HepG2 (cell line): Measurements from ENCODE around the gene PLEKHN1. TPM values are rescaled to one million over a fixed set of nuclear protein-coding genes. Genes with fewer than 3 reads are reported as not detected.

Experiments
- ATF7-NPFF ChIP-seq: sonication (generic); formaldehyde crosslinking; IDR thresholded peaks from 2 replicates; pipeline ENCODE4 v1.8.1; 2023; ENCODE audit warnings: mild to moderate bottlenecking, low read depth, missing genetic modification reagents, moderate library complexity
- FOXP1 ChIP-seq, 2 experiments: fragments of 450-650 bp in 1 of 2; IDR thresholded peaks; 2 replicates each; pipeline ENCODE4 v1.6.1; 2017 to 2018; ENCODE audit warnings: antibody characterized with exemption in 1 of 2
- HIC2 ChIP-seq: sonication (generic); formaldehyde crosslinking; IDR thresholded peaks from 2 replicates; pipeline ENCODE4 v1.9.0; 2022; ENCODE audit warnings: low read depth, missing genetic modification reagents
- REXO4 ChIP-seq: sonication (generic); formaldehyde crosslinking; IDR thresholded peaks from 2 replicates; pipeline ENCODE4 v1.8.0; 2022; ENCODE audit warnings: missing genetic modification reagents, mild to moderate bottlenecking, borderline replicate concordance
- SIN3A ChIP-seq: IDR thresholded peaks from 2 replicates; pipeline ENCODE4 v1.6.1; 2011; ENCODE audit warnings: low read depth, mild to moderate bottlenecking, control low read depth, low read length, borderline replicate concordance
- TEAD2 ChIP-seq: sonication (generic); formaldehyde crosslinking; IDR thresholded peaks from 2 replicates; pipeline ENCODE4 v1.9.0; 2021; ENCODE audit warnings: missing genetic modification reagents
- ZMYM2 ChIP-seq: sonication (generic); formaldehyde crosslinking; IDR thresholded peaks from 2 replicates; pipeline ENCODE4 v1.8.0; 2022; ENCODE audit warnings: mild to moderate bottlenecking, missing genetic modification reagents
- ZNF296 ChIP-seq: sonication (generic); formaldehyde crosslinking; conservative IDR thresholded peaks from 2 replicates; pipeline ENCODE4 v1.5.0; 2020; ENCODE audit warnings: mild to moderate bottlenecking, missing genetic modification reagents
- ZNF337 ChIP-seq: sonication (generic); formaldehyde crosslinking; IDR thresholded peaks from 2 replicates; pipeline ENCODE4 v1.5.1; 2020; ENCODE audit warnings: missing genetic modification reagents, low read depth, mild to moderate bottlenecking, borderline replicate concordance
- ZNF556 ChIP-seq: sonication (generic); formaldehyde crosslinking; IDR thresholded peaks from 2 replicates; pipeline ENCODE4 v1.4.0; 2020; ENCODE audit warnings: mild to moderate bottlenecking, missing genetic modification reagents, borderline replicate concordance
- ZNF569 ChIP-seq: sonication (generic); formaldehyde crosslinking; IDR thresholded peaks from 2 replicates; pipeline ENCODE4 v1.5.0; 2020; ENCODE audit warnings: mild to moderate bottlenecking, missing genetic modification reagents, moderate library complexity, borderline replicate concordance
- polyA plus RNA-seq, 8 experiments: library from polyadenylated mRNA; depleted of rRNA in 3 of 8; stranded (reverse) in 7 of 8; unstranded in 1 of 8; fragments of >200 nt; fragmentation: Illumina TruSeq in 4 of 8; extraction: Trizol in 4 of 8; gene quantifications; 2 replicates each; pipeline versions ENCODE4 v1.2.1 to v1.2.3, GENCODE V29; 2011 to 2016; ENCODE audit warnings: low read depth in 4 of 8, missing spikeins in 1 of 8, mixed read lengths in 1 of 8; ENCODE audit not compliant: insufficient read depth in 1 of 8
- total RNA-seq, 5 experiments: library from RNA; depleted of rRNA; stranded (reverse); fragments of >200 nt; fragmentation: Illumina TruSeq; extraction: Trizol; gene quantifications; 2 replicates each; pipeline ENCODE4 v1.2.3, GENCODE V29; 2016; ENCODE audit warnings: low read depth in 1 of 5
- TF ChIP-seq, protein P1 (sequence below): sonication (generic); formaldehyde crosslinking; IDR thresholded peaks from 2 replicates; pipeline ENCODE4 v1.4.0; 2020; ENCODE audit warnings: missing genetic modification reagents
- TF ChIP-seq, protein P2 (sequence below): sonication (generic); formaldehyde crosslinking; IDR thresholded peaks from 2 replicates; pipeline ENCODE4; 2020; ENCODE audit warnings: missing genetic modification reagents, mild to moderate bottlenecking, borderline replicate concordance

Gene PLEKHN1
- total and polyA plus RNA-seq, 2 of the 13 experiments (the other 11 are each of a cell fraction or from before 2014, with no cell fraction given) = 0.42 to 0.58 TPM

DNA sequence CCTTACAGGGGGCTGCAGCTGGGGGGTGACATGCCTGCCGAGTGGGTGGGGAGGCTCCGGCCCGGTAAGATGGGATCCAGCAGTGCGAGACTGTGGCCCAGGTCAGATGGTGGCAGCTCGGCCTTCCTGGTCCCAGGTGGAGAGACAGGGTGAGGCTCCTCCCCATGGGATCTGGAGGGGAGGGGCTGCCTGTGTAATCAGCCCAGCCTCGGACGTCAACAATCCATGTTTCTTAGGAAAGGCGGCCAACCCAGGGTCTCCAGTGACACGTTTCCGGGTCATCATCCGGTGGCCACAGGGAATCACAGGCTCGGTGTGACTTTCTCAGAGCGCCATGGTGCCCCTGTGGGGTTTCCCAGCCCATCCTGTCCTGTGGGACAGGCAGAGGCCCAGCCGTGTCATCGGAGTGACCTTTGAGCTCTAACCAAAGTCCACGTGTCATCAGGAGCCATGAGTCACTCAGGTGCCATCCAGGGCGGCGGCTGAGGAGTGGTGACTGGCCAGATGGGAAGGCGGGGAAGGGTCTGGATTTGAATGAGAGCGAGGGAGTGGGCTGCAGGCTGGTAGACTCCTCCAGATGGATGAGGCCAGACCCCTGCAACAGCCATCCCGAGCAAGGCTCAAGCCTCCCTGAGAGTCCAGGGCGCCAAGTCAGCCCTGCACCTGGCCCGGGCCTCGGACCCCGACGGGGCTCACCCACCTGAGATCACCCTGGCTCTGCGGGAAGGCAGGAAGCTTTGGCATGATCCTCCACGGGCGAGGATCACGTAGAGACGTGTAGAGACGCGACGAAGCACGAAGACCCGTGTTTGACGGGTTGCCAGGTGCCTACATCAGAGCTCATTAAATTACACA is 40.2 kb downstream of the PLEKHN1 start (continued):
- TF ChIP-seq, protein P1, sequence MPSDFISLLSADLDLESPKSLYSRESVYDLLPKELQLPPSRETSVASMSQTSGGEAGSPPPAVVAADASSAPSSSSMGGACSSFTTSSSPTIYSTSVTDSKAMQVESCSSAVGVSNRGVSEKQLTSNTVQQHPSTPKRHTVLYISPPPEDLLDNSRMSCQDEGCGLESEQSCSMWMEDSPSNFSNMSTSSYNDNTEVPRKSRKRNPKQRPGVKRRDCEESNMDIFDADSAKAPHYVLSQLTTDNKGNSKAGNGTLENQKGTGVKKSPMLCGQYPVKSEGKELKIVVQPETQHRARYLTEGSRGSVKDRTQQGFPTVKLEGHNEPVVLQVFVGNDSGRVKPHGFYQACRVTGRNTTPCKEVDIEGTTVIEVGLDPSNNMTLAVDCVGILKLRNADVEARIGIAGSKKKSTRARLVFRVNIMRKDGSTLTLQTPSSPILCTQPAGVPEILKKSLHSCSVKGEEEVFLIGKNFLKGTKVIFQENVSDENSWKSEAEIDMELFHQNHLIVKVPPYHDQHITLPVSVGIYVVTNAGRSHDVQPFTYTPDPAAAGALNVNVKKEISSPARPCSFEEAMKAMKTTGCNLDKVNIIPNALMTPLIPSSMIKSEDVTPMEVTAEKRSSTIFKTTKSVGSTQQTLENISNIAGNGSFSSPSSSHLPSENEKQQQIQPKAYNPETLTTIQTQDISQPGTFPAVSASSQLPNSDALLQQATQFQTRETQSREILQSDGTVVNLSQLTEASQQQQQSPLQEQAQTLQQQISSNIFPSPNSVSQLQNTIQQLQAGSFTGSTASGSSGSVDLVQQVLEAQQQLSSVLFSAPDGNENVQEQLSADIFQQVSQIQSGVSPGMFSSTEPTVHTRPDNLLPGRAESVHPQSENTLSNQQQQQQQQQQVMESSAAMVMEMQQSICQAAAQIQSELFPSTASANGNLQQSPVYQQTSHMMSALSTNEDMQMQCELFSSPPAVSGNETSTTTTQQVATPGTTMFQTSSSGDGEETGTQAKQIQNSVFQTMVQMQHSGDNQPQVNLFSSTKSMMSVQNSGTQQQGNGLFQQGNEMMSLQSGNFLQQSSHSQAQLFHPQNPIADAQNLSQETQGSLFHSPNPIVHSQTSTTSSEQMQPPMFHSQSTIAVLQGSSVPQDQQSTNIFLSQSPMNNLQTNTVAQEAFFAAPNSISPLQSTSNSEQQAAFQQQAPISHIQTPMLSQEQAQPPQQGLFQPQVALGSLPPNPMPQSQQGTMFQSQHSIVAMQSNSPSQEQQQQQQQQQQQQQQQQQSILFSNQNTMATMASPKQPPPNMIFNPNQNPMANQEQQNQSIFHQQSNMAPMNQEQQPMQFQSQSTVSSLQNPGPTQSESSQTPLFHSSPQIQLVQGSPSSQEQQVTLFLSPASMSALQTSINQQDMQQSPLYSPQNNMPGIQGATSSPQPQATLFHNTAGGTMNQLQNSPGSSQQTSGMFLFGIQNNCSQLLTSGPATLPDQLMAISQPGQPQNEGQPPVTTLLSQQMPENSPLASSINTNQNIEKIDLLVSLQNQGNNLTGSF (CRISPR knock-in tag) = peak; percentile 57; the same call in 1 of the 2 replicates
- no peak for TF ChIP-seq REXO4 (CRISPR knock-in tag)
- TF ChIP-seq TEAD2 (CRISPR knock-in tag) = 0 out of 2 replicates have a peak, but pooled peaks have one; percentile 45
- peak; percentile 73; the same call in 1 of the 2 replicates for TF ChIP-seq ATF7-NPFF (CRISPR knock-in tag)
- TF ChIP-seq ZNF296 (CRISPR knock-in tag) = peak; percentile 93; the same call in 1 of the 2 replicates
- TF ChIP-seq HIC2 (CRISPR knock-in tag) = peak; percentile 82
- peak; percentile 61; the same call in 1 of the 2 replicates for TF ChIP-seq ZNF569 (CRISPR knock-in tag)
- no peak for TF ChIP-seq FOXP1 (IDR thresholded peaks at IDR 0.05)
- peak; percentile 43 for TF ChIP-seq FOXP1 (CRISPR knock-in tag; IDR thresholded peaks at IDR 0.05)
- peak; percentile 88 for TF ChIP-seq ZNF556 (CRISPR knock-in tag)
- TF ChIP-seq, protein P2, sequence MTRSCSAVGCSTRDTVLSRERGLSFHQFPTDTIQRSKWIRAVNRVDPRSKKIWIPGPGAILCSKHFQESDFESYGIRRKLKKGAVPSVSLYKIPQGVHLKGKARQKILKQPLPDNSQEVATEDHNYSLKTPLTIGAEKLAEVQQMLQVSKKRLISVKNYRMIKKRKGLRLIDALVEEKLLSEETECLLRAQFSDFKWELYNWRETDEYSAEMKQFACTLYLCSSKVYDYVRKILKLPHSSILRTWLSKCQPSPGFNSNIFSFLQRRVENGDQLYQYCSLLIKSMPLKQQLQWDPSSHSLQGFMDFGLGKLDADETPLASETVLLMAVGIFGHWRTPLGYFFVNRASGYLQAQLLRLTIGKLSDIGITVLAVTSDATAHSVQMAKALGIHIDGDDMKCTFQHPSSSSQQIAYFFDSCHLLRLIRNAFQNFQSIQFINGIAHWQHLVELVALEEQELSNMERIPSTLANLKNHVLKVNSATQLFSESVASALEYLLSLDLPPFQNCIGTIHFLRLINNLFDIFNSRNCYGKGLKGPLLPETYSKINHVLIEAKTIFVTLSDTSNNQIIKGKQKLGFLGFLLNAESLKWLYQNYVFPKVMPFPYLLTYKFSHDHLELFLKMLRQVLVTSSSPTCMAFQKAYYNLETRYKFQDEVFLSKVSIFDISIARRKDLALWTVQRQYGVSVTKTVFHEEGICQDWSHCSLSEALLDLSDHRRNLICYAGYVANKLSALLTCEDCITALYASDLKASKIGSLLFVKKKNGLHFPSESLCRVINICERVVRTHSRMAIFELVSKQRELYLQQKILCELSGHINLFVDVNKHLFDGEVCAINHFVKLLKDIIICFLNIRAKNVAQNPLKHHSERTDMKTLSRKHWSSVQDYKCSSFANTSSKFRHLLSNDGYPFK (CRISPR knock-in tag) = peak; percentile 80; the same call in 1 of the 2 replicates
- peak; percentile 89 for TF ChIP-seq ZMYM2 (CRISPR knock-in tag)
- TF ChIP-seq SIN3A = peak; percentile 91; the same call in 1 of the 2 replicates
- no peak for TF ChIP-seq ZNF337
